22Rv1 (cell line): ENCODE data around the gene PDE8A.
"Not testable (repeated sequence)": the region's sequence is repeated elsewhere in the genome, so short reads cannot be mapped to it uniquely, and the experiment has no call there.

ENCODE experiments used
- ZFX ChIP-seq: fragments of 450-650 bp; IDR thresholded peaks from 2 replicates; pipeline ENCODE4 v1.6.1; 2017; ENCODE audit warnings: antibody characterized with exemption, borderline replicate concordance
- TF ChIP-seq, protein P1 (sequence below): fragments of 450-650 bp; IDR thresholded peaks from 2 replicates; pipeline ENCODE4 v1.5.1; 2017; ENCODE audit warnings: mild to moderate bottlenecking

- TF ChIP-seq, protein P1, sequence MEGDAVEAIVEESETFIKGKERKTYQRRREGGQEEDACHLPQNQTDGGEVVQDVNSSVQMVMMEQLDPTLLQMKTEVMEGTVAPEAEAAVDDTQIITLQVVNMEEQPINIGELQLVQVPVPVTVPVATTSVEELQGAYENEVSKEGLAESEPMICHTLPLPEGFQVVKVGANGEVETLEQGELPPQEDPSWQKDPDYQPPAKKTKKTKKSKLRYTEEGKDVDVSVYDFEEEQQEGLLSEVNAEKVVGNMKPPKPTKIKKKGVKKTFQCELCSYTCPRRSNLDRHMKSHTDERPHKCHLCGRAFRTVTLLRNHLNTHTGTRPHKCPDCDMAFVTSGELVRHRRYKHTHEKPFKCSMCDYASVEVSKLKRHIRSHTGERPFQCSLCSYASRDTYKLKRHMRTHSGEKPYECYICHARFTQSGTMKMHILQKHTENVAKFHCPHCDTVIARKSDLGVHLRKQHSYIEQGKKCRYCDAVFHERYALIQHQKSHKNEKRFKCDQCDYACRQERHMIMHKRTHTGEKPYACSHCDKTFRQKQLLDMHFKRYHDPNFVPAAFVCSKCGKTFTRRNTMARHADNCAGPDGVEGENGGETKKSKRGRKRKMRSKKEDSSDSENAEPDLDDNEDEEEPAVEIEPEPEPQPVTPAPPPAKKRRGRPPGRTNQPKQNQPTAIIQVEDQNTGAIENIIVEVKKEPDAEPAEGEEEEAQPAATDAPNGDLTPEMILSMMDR: not testable (repeated sequence)
- TF ChIP-seq ZFX: not testable (repeated sequence)
These were observed 206.5 kb downstream of the PDE8A start for GRCh38 chr15:85188171-85188577.
